ENCODE measurements around the gene PPIG.

PPIG gene

GRCh38 chr2:169670937-169671336 is 86.8 kb downstream of the PPIG start:
- no peak overlapping the region for H3K4me3 ChIP-seq (replicated peaks in 1 of 2; ENCODE audit: low read depth in 2 of 2, low read length in 2 of 2)
- no peak for DNase-seq (ENCODE audit: low read depth in 2 of 2)
- TF ChIP-seq CTCF (IDR thresholded peaks at IDR 0.05; ENCODE audit: low read depth, low read length), result no peak

DNA sequence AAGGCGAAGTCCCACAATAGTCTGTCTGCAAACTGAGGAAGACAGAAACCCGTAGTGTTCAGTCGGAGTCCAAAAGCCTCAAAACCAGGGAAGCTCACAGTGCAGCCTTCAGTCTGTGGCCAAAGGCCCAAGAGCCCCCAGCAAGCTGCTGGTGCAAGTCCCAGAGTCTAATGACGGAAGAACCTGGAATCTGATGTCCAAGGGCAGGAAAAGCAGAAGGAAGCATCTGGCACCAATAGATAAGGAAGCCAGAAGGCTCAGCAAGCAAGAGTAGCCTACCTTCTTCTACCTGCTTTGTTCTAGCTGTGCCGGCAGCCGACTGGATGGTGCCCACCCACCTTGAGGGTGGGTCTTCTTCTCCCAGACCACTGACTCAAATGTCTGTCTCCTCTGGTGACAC is 88.3 kb downstream of the PPIG start:
- TF ChIP-seq CTCF (IDR thresholded peaks at IDR 0.05; ENCODE audit: low read depth, low read length), result no peak
- no peak overlapping the region for H3K4me3 ChIP-seq (replicated peaks in 1 of 2; ENCODE audit: low read depth in 2 of 2, low read length in 2 of 2)
- DNase-seq (ENCODE audit: low read depth in 2 of 2), result no peak

GRCh38 chr2:169673106-169673505 is 89.0 kb downstream of the PPIG start:
- no peak overlapping the region for H3K4me3 ChIP-seq (replicated peaks in 1 of 2; ENCODE audit: low read depth in 2 of 2, low read length in 2 of 2)
- no peak for DNase-seq (ENCODE audit: low read depth in 2 of 2)
- no peak for TF ChIP-seq CTCF (IDR thresholded peaks at IDR 0.05; ENCODE audit: low read depth, low read length)

GRCh38 chr2:169673921-169674320 is 89.8 kb downstream of the PPIG start:
- no peak for TF ChIP-seq CTCF (IDR thresholded peaks at IDR 0.05; ENCODE audit: low read depth, low read length)
- no peak for DNase-seq (ENCODE audit: low read depth in 2 of 2)
- H3K4me3 ChIP-seq (replicated peaks in 1 of 2; ENCODE audit: low read depth in 2 of 2, low read length in 2 of 2), result no peak overlapping the region

- TF ChIP-seq CTCF (IDR thresholded peaks at IDR 0.05; ENCODE audit: low read depth, low read length), result no peak
- no peak overlapping the region for H3K4me3 ChIP-seq (replicated peaks in 1 of 2; ENCODE audit: low read depth in 2 of 2, low read length in 2 of 2)
- no peak for DNase-seq (ENCODE audit: low read depth in 2 of 2)
Observed at GRCh38 chr2:169676357-169676756, 92.2 kb downstream of the PPIG start.

- no peak for DNase-seq (ENCODE audit: low read depth in 2 of 2)
- no peak for TF ChIP-seq CTCF (IDR thresholded peaks at IDR 0.05; ENCODE audit: low read depth, low read length)
- H3K4me3 ChIP-seq (replicated peaks in 1 of 2; ENCODE audit: low read depth in 2 of 2, low read length in 2 of 2), result no peak overlapping the region
Observed at GRCh38 chr2:169676850-169677249, 92.7 kb downstream of the PPIG start.

DNA sequence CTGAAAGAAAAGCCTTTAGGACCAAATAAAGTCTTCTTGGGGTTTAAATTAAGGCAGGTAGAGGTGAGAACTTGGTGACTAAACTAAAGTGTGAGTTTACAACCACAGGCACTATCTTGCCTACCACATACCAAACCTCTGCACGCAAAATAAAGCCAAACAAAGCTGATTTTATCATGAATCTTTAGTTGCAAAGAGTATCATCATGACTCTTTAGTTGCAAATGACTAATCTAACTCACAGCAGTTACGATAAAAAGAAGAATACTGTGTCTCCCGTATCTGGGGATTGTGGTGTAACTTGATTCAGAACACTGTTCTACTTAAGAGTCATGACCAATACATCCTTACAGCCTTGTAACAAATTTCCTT is 98.9 kb downstream of the PPIG start:
- no peak for TF ChIP-seq CTCF (IDR thresholded peaks at IDR 0.05; ENCODE audit: low read depth, low read length)
- DNase-seq (ENCODE audit: low read depth in 2 of 2), result no peak
- no peak overlapping the region for H3K4me3 ChIP-seq (replicated peaks in 1 of 2; ENCODE audit: low read depth in 2 of 2, low read length in 2 of 2)
